ENCODE data around the gene FHIT.

GRCh38 chr3:61074783-61075182 lies 176.5 kb downstream of the FHIT start:
- TF ChIP-seq POLR2A (IDR thresholded peaks at IDR 0.05; ENCODE audit: low read depth, low read length) (no peak), RCOR1 (IDR thresholded peaks at IDR 0.05; ENCODE audit: insufficient replicate concordance, low read length) (no peak), SMC3 (IDR thresholded peaks at IDR 0.05; ENCODE audit: low read depth, low read length) (no peak), CTCF (conservative IDR thresholded peaks at IDR 0.05; ENCODE audit: low read depth, low read length) (no peak), BHLHE40 (IDR thresholded peaks at IDR 0.05; ENCODE audit: low read depth, low read length) (no peak), NFE2L2 (IDR thresholded peaks at IDR 0.05; ENCODE audit: low read depth, low read length) (no peak), USF2 (IDR thresholded peaks at IDR 0.05; ENCODE audit: low read depth, low read length) (no peak), CHD1 (IDR thresholded peaks at IDR 0.05; ENCODE audit: low read depth, low read length) (no peak), RAD21 (IDR thresholded peaks at IDR 0.05; ENCODE audit: low read length) (no peak), MAZ (IDR thresholded peaks at IDR 0.05; ENCODE audit: borderline replicate concordance, low read depth, low read length) (no peak)
